ENCODE data around the gene PHLDA3.

DNA sequence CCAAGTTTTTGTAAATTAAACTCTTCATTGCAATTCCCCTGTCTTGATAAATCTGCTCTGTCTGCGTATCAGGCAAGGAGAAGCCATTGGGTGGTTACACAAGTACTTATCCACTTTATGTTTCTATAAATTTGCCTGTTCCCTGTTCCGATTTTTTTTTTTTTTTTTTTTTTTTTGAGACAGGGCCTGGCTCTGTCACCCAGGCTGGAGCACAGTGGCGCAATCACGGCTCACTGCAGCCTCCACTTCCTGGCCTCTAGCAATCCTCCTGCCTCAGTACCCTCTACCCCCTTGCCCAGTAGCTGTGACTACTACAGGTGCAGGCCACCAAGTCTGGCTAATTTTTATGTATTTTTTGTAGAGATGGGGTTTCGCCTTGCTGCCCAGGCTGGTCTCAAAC lies 49.1 kb upstream of the PHLDA3 start:
- TF ChIP-seq, protein P1, sequence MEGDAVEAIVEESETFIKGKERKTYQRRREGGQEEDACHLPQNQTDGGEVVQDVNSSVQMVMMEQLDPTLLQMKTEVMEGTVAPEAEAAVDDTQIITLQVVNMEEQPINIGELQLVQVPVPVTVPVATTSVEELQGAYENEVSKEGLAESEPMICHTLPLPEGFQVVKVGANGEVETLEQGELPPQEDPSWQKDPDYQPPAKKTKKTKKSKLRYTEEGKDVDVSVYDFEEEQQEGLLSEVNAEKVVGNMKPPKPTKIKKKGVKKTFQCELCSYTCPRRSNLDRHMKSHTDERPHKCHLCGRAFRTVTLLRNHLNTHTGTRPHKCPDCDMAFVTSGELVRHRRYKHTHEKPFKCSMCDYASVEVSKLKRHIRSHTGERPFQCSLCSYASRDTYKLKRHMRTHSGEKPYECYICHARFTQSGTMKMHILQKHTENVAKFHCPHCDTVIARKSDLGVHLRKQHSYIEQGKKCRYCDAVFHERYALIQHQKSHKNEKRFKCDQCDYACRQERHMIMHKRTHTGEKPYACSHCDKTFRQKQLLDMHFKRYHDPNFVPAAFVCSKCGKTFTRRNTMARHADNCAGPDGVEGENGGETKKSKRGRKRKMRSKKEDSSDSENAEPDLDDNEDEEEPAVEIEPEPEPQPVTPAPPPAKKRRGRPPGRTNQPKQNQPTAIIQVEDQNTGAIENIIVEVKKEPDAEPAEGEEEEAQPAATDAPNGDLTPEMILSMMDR (IDR thresholded peaks at IDR 0.05; ENCODE audit: low read depth, low read length), result no peak
- TF ChIP-seq EZH2phosphoT487 (IDR thresholded peaks at IDR 0.05; ENCODE audit: low read depth), result no peak

All from OCI-LY3 (cell line).